ENCODE data around the gene GPR17.

DNA sequence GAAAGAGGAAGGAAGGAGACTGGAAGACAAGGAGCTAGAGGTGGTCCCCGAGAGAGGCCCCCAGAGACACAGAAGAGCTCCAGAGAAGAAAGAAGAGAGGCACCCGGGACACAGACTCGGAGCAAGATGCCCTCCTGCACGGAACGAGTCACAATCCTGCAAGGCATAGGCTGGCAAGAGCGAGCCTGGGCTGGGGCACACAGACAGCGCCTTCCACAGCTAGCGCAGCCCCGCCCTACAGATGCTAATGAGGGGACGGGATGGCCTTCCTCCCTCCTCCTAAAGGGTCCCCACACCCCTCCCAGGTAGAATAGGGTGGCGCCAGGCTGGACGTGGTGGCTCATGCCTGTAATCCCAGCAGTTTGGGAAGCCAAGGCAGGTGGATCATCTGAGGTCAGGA lies 19.8 kb upstream of the GPR17 start:
- TF ChIP-seq, protein P1, sequence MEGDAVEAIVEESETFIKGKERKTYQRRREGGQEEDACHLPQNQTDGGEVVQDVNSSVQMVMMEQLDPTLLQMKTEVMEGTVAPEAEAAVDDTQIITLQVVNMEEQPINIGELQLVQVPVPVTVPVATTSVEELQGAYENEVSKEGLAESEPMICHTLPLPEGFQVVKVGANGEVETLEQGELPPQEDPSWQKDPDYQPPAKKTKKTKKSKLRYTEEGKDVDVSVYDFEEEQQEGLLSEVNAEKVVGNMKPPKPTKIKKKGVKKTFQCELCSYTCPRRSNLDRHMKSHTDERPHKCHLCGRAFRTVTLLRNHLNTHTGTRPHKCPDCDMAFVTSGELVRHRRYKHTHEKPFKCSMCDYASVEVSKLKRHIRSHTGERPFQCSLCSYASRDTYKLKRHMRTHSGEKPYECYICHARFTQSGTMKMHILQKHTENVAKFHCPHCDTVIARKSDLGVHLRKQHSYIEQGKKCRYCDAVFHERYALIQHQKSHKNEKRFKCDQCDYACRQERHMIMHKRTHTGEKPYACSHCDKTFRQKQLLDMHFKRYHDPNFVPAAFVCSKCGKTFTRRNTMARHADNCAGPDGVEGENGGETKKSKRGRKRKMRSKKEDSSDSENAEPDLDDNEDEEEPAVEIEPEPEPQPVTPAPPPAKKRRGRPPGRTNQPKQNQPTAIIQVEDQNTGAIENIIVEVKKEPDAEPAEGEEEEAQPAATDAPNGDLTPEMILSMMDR (IDR thresholded peaks at IDR 0.05), result no peak
- TF ChIP-seq EZH2phosphoT487 (IDR thresholded peaks at IDR 0.05), result no peak
- TF ChIP-seq EZH2 (IDR thresholded peaks at IDR 0.05), result no peak
